ENCODE results near the gene PCDHGA1. TPM values are rescaled to one million over a fixed set of nuclear protein-coding genes. Genes with fewer than 3 reads are reported as not detected.

PCDHGA1 gene
- total and polyA plus RNA-seq, 9 of the 15 experiments (the other 6 are each of a cell fraction or from before 2014, with no cell fraction given): 0.05 to 0.26 (median 0.18) TPM; not detected in 2

GRCh38 chr5:141496038-141496437, 165.7 kb downstream of the PCDHGA1 start (continued):
- TF ChIP-seq TRIM25 (IDR thresholded peaks at IDR 0.05; ENCODE audit: borderline replicate concordance) (no peak), SFPQ (IDR thresholded peaks at IDR 0.05; ENCODE audit: low read depth, low read length) (no peak), E2F4 (CRISPR knock-in tag; IDR thresholded peaks at IDR 0.05; ENCODE audit: low read depth) (no peak)

- no peak overlapping the region for H3K9ac ChIP-seq (ENCODE audit: insufficient read depth in 1 of 2, low read depth in 2 of 2, low read length in 2 of 2)
- H3K9me1 ChIP-seq (ENCODE audit: control insufficient read depth, insufficient read depth, low read length): no peaks in the 10 kb centered on the region
- in situ Hi-C loops (cut with MboI): no loop called here
- FAIRE-seq (no peak), DNase-seq (ENCODE audit: extremely low read depth in 1 of 4, low spot score in 3 of 4) (no peak), ATAC-seq (no peak)
- H4K20me1 ChIP-seq (replicated peaks; ENCODE audit: control insufficient read depth, insufficient read depth, low read length): no peaks in the 10 kb centered on the region
- TF ChIP-seq POU5F1 (IDR thresholded peaks at IDR 0.05; ENCODE audit: borderline replicate concordance, low read depth, low read length, partially characterized antibody) (no peak), RFX1 (IDR thresholded peaks at IDR 0.05) (0 out of 2 replicates have a peak, but pooled peaks have one; percentile 9)
- no peak overlapping the region for H3K4me2 ChIP-seq (ENCODE audit: insufficient read depth, low read length)
- no TSS peak for BruUV-seq (replicated peaks)
- ChIA-PET CTCF (ENCODE audit: low intra/inter-chr PET ratio) (no interaction called here), POLR2A (interaction anchor here (0.5 kb wide), 1 partner anchor 9 kb away, joined by 3 read pairs; no protein-coding TSS in a partner anchor)
- H3K27me3 ChIP-seq (ENCODE audit: control insufficient read depth in 2 of 2, insufficient read depth in 2 of 2, low read length in 2 of 2): peaks cover 11 to 30% of the 10 kb centered on the region in 2 experiments
- H3K9me3 ChIP-seq (replicated peaks; ENCODE audit: control insufficient read depth, insufficient read depth, low read depth, low read length): no peaks in the 10 kb centered on the region
- H3K27ac ChIP-seq (ENCODE audit: extremely low read depth, low read depth, low read length): no peak overlapping the region
- 1% methylated on average over 7 of the region's 7 CpGs for WGBS (ENCODE audit: insufficient coverage, low coverage, missing lambda C conversion rate)
- no peak overlapping the region for H3K4me3 ChIP-seq
- H3K36me3 ChIP-seq (ENCODE audit: control insufficient read depth, insufficient read depth, low read length): no peaks in the 10 kb centered on the region
- no peaks in the 10 kb centered on the region for H3K4me1 ChIP-seq (replicated peaks in 1 of 2; ENCODE audit: control insufficient read depth in 2 of 2, insufficient read depth in 2 of 2, low read length in 2 of 2)
- H2AFZ ChIP-seq (ENCODE audit: low read depth, low read length): no peak overlapping the region
- no peaks in the 10 kb centered on the region for H3K79me2 ChIP-seq (ENCODE audit: control insufficient read depth, insufficient read depth, low read length)
- intact Hi-C loops (cut with micrococcal nuclease): no loop called here
Measured at GRCh38 chr5:141501761-141502160, 171.4 kb downstream of the PCDHGA1 start.

All from K562 (cell line).